Vagina (tissue), 2 donors: ENCODE measurements around the gene UBXN7. TPM values are rescaled to one million over a fixed set of nuclear protein-coding genes. Genes with fewer than 3 reads are reported as not detected.
"Not testable (repeated sequence)": the region's sequence is repeated elsewhere in the genome, so short reads cannot be mapped to it uniquely, and the experiment has no call there.

Source experiments
- DNase-seq, 2 donors: peaks; one replicate each; pipeline ENCODE4 v3.0.0-alpha.2; 2017; ENCODE audit errors: extremely low spot score in 2 of 2
- H3K27ac ChIP-seq: fragments of 200-600 bp; sonication (generic); one replicate; pipeline ENCODE4 v1.5.1; 2019
- H3K27me3 ChIP-seq: fragments of 200-600 bp; sonication (generic); one replicate; pipeline ENCODE4 v1.5.1; 2019
- H3K36me3 ChIP-seq, 2 donors: fragments of 200-600 bp; sonication (generic); one replicate each; pipeline ENCODE4 v1.5.1; 2017 to 2019
- H3K4me1 ChIP-seq: fragments of 200-600 bp; sonication (generic); one replicate; pipeline ENCODE4 v1.5.1; 2019
- H3K4me3 ChIP-seq, 2 donors: fragments of 200-600 bp; sonication (generic); 1 replicate in 1 of 2; 2 replicates in 1 of 2; pipeline ENCODE4 v1.5.1; 2016 to 2019
- H3K9me3 ChIP-seq: fragments of 200-600 bp; sonication (generic); one replicate; pipeline ENCODE4 v1.5.1; 2019
- POLR2A ChIP-seq, 2 donors: fragments of 450-650 bp; IDR thresholded peaks; one replicate each; pipeline ENCODE4 v1.6.1; 2017; ENCODE audit warnings: antibody characterized with exemption in 2 of 2, mild to moderate bottlenecking in 2 of 2, moderate library complexity in 2 of 2
- POLR2AphosphoS5 ChIP-seq, 2 donors: sonication (generic); formaldehyde crosslinking; IDR thresholded peaks; one replicate each; pipeline ENCODE4 v1.9.0; 2017; ENCODE audit warnings: antibody characterized with exemption in 2 of 2, mild to moderate bottlenecking in 2 of 2, low read depth in 1 of 2; ENCODE audit not compliant: insufficient read depth in 1 of 2
- intact Hi-C: fragments of 100-400 bp; cut with DNase I; formaldehyde crosslinking; loops from one replicate; pipeline ENCODE4 v1.15.1; 2023
- total RNA-seq: library from RNA; depleted of rRNA; stranded (reverse); fragments of >200 nt; gene quantifications from one replicate; pipeline ENCODE4 v1.2.3, GENCODE V29; 2016
- TF ChIP-seq, protein P1 (sequence below), 3 experiments: fragments of 450-650 bp in 2 of 3; fragments of 200-600 bp in 1 of 3; sonication (generic) in 1 of 3; IDR thresholded peaks; one replicate each; pipeline ENCODE4 v1.5.1; 2017 to 2019; ENCODE audit warnings: antibody characterized with exemption in 3 of 3, mild to moderate bottlenecking in 2 of 3, moderate library complexity in 2 of 3

The UBXN7 gene
- total RNA-seq, 1 donor from 2014 or later = 29.5 TPM

DNA sequence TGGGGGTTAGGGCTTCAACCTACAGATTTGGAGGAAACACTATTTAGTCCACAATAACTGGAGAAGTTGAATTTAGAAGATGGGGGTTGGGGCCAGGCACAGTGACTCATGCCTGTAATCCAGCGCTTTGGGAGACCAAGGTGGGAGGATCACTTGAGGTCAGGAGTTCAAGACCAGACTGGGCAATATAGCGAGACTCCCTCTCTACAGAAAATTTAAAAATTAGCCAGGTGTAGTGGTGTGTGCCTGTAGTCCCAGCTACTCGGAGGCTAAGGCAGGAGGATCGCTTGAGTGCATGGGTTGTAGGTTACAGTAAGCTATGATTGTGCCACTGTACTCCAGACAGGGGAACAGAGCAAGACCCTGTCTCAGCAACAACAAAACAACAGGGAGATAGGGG is 109.2 kb downstream of the UBXN7 start:
- no peak for TF ChIP-seq POLR2AphosphoS5 (IDR thresholded peaks at IDR 0.05; ENCODE audit: insufficient read depth in 1 of 2, low read depth in 1 of 2)
- TF ChIP-seq POLR2A (IDR thresholded peaks at IDR 0.05) = no peak
- TF ChIP-seq, protein P1, sequence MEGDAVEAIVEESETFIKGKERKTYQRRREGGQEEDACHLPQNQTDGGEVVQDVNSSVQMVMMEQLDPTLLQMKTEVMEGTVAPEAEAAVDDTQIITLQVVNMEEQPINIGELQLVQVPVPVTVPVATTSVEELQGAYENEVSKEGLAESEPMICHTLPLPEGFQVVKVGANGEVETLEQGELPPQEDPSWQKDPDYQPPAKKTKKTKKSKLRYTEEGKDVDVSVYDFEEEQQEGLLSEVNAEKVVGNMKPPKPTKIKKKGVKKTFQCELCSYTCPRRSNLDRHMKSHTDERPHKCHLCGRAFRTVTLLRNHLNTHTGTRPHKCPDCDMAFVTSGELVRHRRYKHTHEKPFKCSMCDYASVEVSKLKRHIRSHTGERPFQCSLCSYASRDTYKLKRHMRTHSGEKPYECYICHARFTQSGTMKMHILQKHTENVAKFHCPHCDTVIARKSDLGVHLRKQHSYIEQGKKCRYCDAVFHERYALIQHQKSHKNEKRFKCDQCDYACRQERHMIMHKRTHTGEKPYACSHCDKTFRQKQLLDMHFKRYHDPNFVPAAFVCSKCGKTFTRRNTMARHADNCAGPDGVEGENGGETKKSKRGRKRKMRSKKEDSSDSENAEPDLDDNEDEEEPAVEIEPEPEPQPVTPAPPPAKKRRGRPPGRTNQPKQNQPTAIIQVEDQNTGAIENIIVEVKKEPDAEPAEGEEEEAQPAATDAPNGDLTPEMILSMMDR (IDR thresholded peaks at IDR 0.05) = no peak
- Histone ChIP-seq H3K27ac (no peak overlapping the region), H3K27me3 (no peaks in the 10 kb centered on the region), H3K4me3 (no peak overlapping the region), H3K9me3 (no peaks in the 10 kb centered on the region), H3K36me3 (no peaks in the 10 kb centered on the region), H3K4me1 (no peaks in the 10 kb centered on the region)
- no peak for DNase-seq
- intact Hi-C loops = no loop called here

DNA sequence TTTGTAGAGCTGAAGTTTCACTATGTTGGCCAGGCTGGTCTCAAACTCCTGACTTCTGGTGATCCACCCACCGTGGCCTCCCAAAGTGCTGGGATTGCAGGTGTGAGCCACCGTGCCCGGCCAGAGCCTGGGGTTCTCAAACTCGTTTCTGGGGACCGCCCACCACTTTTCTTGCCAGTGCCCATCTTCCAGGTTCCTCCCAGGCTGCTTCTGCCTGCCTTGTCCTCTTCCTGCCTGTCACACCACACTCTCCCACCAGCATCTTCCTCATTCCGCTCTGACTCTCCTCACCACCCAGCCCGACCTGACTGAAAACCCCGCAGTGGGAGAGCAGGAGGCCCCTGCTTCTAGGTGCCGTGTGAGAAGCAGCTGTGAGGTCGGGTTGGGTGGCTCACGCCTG is 111.1 kb downstream of the UBXN7 start:
- Histone ChIP-seq H3K4me1 (no peaks in the 10 kb centered on the region), H3K27ac (no peak overlapping the region), H3K4me3 (no peak overlapping the region), H3K36me3 (no peaks in the 10 kb centered on the region), H3K27me3 (no peaks in the 10 kb centered on the region), H3K9me3 (no peaks in the 10 kb centered on the region)
- intact Hi-C loops = no loop called here
- TF ChIP-seq POLR2AphosphoS5 (IDR thresholded peaks at IDR 0.05; ENCODE audit: insufficient read depth in 1 of 2, low read depth in 1 of 2) = no peak
- no peak for TF ChIP-seq POLR2A (IDR thresholded peaks at IDR 0.05)
- TF ChIP-seq, protein P1 (IDR thresholded peaks at IDR 0.05) = no peak
- DNase-seq = no peak

DNA sequence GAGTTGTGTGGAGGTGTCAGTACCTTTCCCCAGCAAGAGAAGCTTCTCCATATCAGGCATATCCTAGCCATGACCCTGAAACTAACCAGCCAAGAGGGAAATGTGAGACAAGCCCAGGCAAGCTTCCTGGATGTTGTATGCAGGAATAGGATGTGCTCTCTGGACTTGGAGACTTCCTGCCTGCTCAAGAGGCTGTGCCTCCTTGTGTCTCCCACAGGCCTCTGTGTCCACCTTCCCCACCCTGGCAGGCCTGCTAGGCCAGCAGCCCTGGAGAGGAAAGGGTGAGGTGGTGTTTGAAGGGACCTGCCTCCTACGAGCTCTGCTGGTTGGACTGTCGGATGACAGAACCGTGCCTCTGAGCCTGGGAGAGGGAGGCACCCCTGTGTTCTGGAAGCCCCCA is 112.1 kb downstream of the UBXN7 start:
- Histone ChIP-seq H3K36me3 (no peaks in the 10 kb centered on the region), H3K9me3 (no peaks in the 10 kb centered on the region), H3K4me3 (no peak overlapping the region), H3K27me3 (no peaks in the 10 kb centered on the region), H3K27ac (no peak overlapping the region), H3K4me1 (no peaks in the 10 kb centered on the region)
- intact Hi-C loops = no loop called here
- TF ChIP-seq, protein P1 (IDR thresholded peaks at IDR 0.05) = no peak
- TF ChIP-seq POLR2A (IDR thresholded peaks at IDR 0.05) (no peak), POLR2AphosphoS5 (IDR thresholded peaks at IDR 0.05; ENCODE audit: insufficient read depth in 1 of 2, low read depth in 1 of 2) (no peak)
- no peak for DNase-seq

DNA sequence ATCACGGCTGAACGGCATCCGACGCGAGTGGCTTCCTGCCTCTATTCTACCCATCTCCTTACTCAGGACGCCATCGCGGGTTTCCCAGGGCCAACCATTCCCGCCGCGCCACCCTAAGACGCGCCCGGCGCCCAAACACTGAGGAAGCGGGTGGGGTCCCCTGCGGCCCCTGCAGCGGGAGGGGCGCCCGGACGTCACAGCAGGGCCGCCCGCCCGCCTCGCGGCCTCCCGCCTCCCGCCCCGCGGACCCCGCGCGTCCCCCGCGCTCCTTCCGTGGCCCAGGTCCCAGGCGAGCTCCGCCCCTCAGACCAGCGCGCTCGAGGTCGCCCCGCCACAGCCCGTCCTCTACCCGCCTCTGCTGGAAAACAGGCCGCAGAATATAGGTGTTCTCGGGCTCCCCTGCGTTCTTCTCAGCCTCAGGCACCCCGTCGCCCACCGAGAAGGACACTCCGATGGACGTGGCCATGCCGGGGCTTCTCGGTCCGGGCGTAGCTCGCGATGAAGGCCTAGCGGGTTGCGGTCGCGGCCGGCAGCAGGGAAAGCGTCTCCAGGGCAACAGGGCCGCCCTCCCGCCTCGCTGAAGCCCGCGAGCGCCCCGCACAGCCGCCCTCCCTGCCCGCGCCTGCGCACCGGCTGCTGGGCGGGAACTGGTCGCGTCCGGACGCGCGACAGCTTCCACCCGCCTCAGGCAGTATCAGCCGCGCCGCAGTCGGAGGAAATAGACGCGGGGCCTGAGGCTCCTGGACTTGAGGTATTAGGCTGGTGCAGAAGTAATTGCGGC is 114.3 kb downstream of the UBXN7 start, which contains the start of gene DYNLT2B:
DYNLT2B (minus strand) TSS at position 554 of the 781 bp plus-strand sequence; CDS start at position 466, 88 bp downstream.
- Histone ChIP-seq H3K27me3 (no peaks in the 10 kb centered on the region), H3K9me3 (no peaks in the 10 kb centered on the region), H3K4me1 (no peaks in the 10 kb centered on the region), H3K36me3 (no peaks in the 10 kb centered on the region), H3K27ac (peak within 1 kb of the TSS; percentile 87), H3K4me3 (peak within 1 kb of the TSS; percentile 65 to 79)
- TF ChIP-seq, protein P1 (IDR thresholded peaks at IDR 0.05) = no peak
- peak in 1 of 2 donors; percentile 42 for TF ChIP-seq POLR2A (IDR thresholded peaks at IDR 0.05)
- peak; percentile 40 to 82 for TF ChIP-seq POLR2AphosphoS5 (IDR thresholded peaks at IDR 0.05; ENCODE audit: insufficient read depth in 1 of 2, low read depth in 1 of 2)
- intact Hi-C loops = no loop called here
- DNase-seq = no peak

DNA sequence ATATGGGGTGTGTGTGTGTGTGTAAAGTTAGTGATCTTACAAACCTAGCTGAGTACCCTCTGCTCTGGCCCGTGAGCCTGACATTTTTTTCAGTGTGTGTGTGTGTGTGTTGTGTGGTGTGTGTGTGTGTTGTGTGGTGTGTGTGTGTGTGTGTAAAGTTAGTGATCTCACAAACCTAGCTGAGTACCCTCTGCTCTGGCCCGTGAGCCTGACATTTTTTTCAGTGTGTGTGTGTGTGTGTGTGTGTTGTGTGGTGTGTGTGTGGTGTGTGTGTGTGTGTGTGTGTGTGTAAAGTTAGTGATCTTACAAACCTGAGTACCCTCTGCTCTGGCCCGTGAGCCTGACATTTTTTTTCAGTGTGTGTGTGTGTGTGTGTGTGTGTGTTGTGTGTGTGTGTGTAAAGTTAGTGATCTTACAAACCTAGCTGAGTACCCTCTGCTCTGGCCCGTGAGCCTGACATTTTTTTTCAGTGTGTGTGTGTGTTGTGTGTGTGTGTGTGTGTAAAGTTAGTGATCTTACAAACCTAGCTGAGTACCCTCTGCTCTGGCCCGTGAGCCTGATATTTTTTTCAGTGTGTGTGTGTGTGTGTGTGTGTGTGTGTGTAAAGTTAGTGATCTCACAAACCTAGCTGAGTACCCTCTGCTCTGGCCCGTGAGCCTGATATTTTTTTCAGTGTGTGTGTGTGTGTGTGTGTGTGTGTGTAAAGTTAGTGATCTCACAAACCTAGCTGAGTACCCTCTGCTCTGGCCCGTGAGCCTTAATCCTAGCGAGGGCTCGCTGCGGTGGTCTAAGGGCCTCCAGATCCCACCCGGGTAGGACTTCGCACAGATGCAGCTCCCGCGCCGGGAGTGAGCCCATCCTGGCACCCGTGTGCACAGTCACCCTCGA is 115.2 kb downstream of the UBXN7 start:
- H3K4me1 ChIP-seq, intact Hi-C loops, H3K9me3 ChIP-seq, DNase-seq, H3K27me3 ChIP-seq, H3K36me3 ChIP-seq: not testable (repeated sequence)
- Histone ChIP-seq H3K27ac (peak overlapping the region; percentile 87), H3K4me3 (peak overlapping the region; percentile 65 to 79)
